IMR-90 (cell line): ENCODE data around the gene C1orf159. TPM values are rescaled to one million over a fixed set of nuclear protein-coding genes. Genes with fewer than 3 reads are reported as not detected.

Experiments used
- ATAC-seq: fragments of 200-7000 bp; cut with Tn5 transposase; 2 replicates; pipeline ENCODE4 v1.9.1; 2020; ENCODE audit warnings: low read depth, mild to moderate bottlenecking, moderate library complexity
- BruUV-seq: library from RNA; stranded (reverse); fragments of 400-500 nt; replicated peaks from 2 replicates; lab custom pipeline; 2021; lab: Mats Ljungman, UMichigan
- CTCF ChIA-PET: fragments of 300-600 bp; formaldehyde crosslinking; extraction: SDS; loops from one replicate; lab custom pipeline; 2021; ENCODE audit warnings: antibody characterized with exemption; lab: Yijun Ruan, JAX
- POLR2A ChIA-PET: fragments of 300-600 bp; sonication (Branson Sonifier 250); formaldehyde crosslinking; loops from one replicate; lab custom pipeline; 2022; ENCODE audit warnings: antibody characterized with exemption; ENCODE audit not compliant: unreplicated experiment; lab: Charles Lee
- DNase-seq: peaks from one replicate; pipeline ENCODE4 v3.0.0; 2013
- H2AFZ ChIP-seq: replicated peaks from 2 replicates; pipeline ENCODE3; 2013; ENCODE audit warnings: low read length, mild to moderate bottlenecking; ENCODE audit not compliant: poor library complexity
- H2AK5ac ChIP-seq: 2 replicates; pipeline ENCODE4 v1.6.1; 2013; ENCODE audit warnings: low read depth, low read length, inconsistent platforms
- H2AK9ac ChIP-seq: replicated peaks from 2 replicates; pipeline ENCODE3; 2013; ENCODE audit warnings: mild to moderate bottlenecking, low read depth, low read length, moderate library complexity; ENCODE audit not compliant: poor library complexity
- H2BK120ac ChIP-seq: 2 replicates; pipeline ENCODE4 v1.6.1; 2013; ENCODE audit warnings: low read depth, low read length, inconsistent platforms
- H2BK15ac ChIP-seq: 3 replicates; pipeline ENCODE4 v1.6.1; 2013; ENCODE audit warnings: low read depth, low read length, inconsistent platforms
- H2BK20ac ChIP-seq: 2 replicates; pipeline ENCODE4 v1.6.1; 2013; ENCODE audit warnings: low read depth, mild to moderate bottlenecking, inconsistent platforms, low read length, moderate library complexity
- H2BK5ac ChIP-seq: 2 replicates; pipeline ENCODE4 v1.6.1; 2013; ENCODE audit warnings: mild to moderate bottlenecking, low read depth, low read length, inconsistent platforms; ENCODE audit not compliant: poor library complexity, severe bottlenecking
- H3K14ac ChIP-seq: replicated peaks from 2 replicates; pipeline ENCODE4 v1.6.1; 2013; ENCODE audit warnings: low read depth, low read length, inconsistent platforms
- H3K18ac ChIP-seq: 2 replicates; pipeline ENCODE4 v1.6.1; 2013; ENCODE audit warnings: low read depth, low read length, control low read depth
- H3K23ac ChIP-seq: 2 replicates; pipeline ENCODE4 v1.6.1; 2013; ENCODE audit warnings: low read depth, low read length, inconsistent platforms
- H3K27ac ChIP-seq: 2 replicates; pipeline ENCODE4 v1.5.1; 2013; ENCODE audit warnings: mild to moderate bottlenecking, control low read depth, low read length; ENCODE audit not compliant: insufficient read depth
- H3K27me3 ChIP-seq: 2 replicates; pipeline ENCODE4 v1.6.1; 2013; ENCODE audit warnings: low read length; ENCODE audit not compliant: control insufficient read depth, insufficient read depth
- H3K36me3 ChIP-seq: 2 replicates; pipeline ENCODE4 v1.6.1; 2013; ENCODE audit warnings: low read length, mixed read lengths; ENCODE audit not compliant: control insufficient read depth, insufficient read depth
- H3K4ac ChIP-seq: 2 replicates; pipeline ENCODE4 v1.6.1; 2013; ENCODE audit warnings: low read depth, low read length, inconsistent platforms
- H3K4me1 ChIP-seq: 2 replicates; pipeline ENCODE4 v1.6.1; 2013; ENCODE audit warnings: low read length, mixed read lengths; ENCODE audit not compliant: control insufficient read depth, insufficient read depth
- H3K4me2 ChIP-seq: 2 replicates; pipeline ENCODE4 v1.6.1; 2013; ENCODE audit warnings: low read depth, mild to moderate bottlenecking, control low read depth, low read length, moderate library complexity
- H3K4me3 ChIP-seq: 2 replicates; pipeline ENCODE4 v1.5.1; 2013; ENCODE audit warnings: low read depth, mild to moderate bottlenecking, control low read depth, low read length, moderate library complexity; ENCODE audit not compliant: insufficient read depth
- H3K56ac ChIP-seq: 2 replicates; pipeline ENCODE4 v1.6.1; 2013; ENCODE audit warnings: low read length, inconsistent platforms; ENCODE audit not compliant: insufficient read depth; ENCODE audit errors: extremely low read depth
- H3K79me1 ChIP-seq, 2 experiments: 2 replicates each; pipeline ENCODE4 v1.6.1; 2013; ENCODE audit warnings: low read length in 2 of 2, inconsistent platforms in 1 of 2, low read depth in 1 of 2
- H3K9ac ChIP-seq: 2 replicates; pipeline ENCODE4 v1.6.1; 2013; ENCODE audit warnings: low read depth, low read length, control low read depth
- H3K9me1 ChIP-seq: 2 replicates; pipeline ENCODE4 v1.6.1; 2013; ENCODE audit warnings: low read length, inconsistent platforms; ENCODE audit not compliant: insufficient read depth
- H3K9me3 ChIP-seq: 2 replicates; pipeline ENCODE4 v1.6.1; 2013; ENCODE audit warnings: low read length; ENCODE audit not compliant: control insufficient read depth, insufficient read depth
- H4K20me1 ChIP-seq: 2 replicates; pipeline ENCODE4 v1.6.1; 2013; ENCODE audit warnings: low read length, inconsistent platforms; ENCODE audit not compliant: insufficient read depth
- H4K5ac ChIP-seq: 2 replicates; pipeline ENCODE4 v1.6.1; 2013; ENCODE audit warnings: mild to moderate bottlenecking, low read depth, low read length, control low read depth
- H4K8ac ChIP-seq, 2 experiments: 2 replicates each; pipeline ENCODE4 v1.6.1; 2013; ENCODE audit warnings: low read depth in 2 of 2, low read length in 2 of 2, control low read depth in 1 of 2, inconsistent platforms in 1 of 2
- H4K91ac ChIP-seq: 2 replicates; pipeline ENCODE4 v1.6.1; 2013; ENCODE audit warnings: low read depth, low read length, inconsistent platforms; ENCODE audit not compliant: insufficient read depth
- FOS ChIP-seq: fragments of 150-350 bp; IDR thresholded peaks from 2 replicates; pipeline ENCODE4 v1.6.1; 2016; ENCODE audit warnings: low read depth, low read length
- MAFK ChIP-seq: IDR thresholded peaks from 2 replicates; pipeline ENCODE4 v1.6.1; 2012; ENCODE audit warnings: low read depth, low read length, improper control_type of control experiment
- NFE2L2 ChIP-seq: fragments of 150-350 bp; IDR thresholded peaks from 2 replicates; pipeline ENCODE4 v1.6.1; 2016; ENCODE audit warnings: low read depth, mild to moderate bottlenecking, low read length
- WGBS, 2 experiments: methylation state at CpG; one replicate each; pipeline versions ENCODE4 v1.1.5 to v1.1.7; 2013; ENCODE audit warnings: missing lambda C conversion rate in 2 of 2; ENCODE audit not compliant: insufficient read length in 1 of 2; ENCODE audit errors: extremely low coverage in 2 of 2; 5-methylcytosine and 5-hydroxymethylcytosine counted together
- dilution Hi-C: fragments of 300-500 bp; cut with HindIII; formaldehyde crosslinking; loops from one replicate; pipeline ENCODE4 v1.14.3; 2018; ENCODE audit warnings: low sequenced_read_pairs; ENCODE audit not compliant: unreplicated experiment
- in situ Hi-C: fragments of 300-500 bp; cut with MboI; formaldehyde crosslinking; loops from 3 replicates; pipeline ENCODE4 v1.14.3; 2019; ENCODE audit warnings: low sequenced_read_pairs, inconsistent platforms, mixed read lengths
- intact Hi-C: fragments of 100-400 bp; cut with micrococcal nuclease; formaldehyde crosslinking; loops from 2 replicates; pipeline ENCODE4 v1.10.0; 2022
- polyA plus RNA-seq, 3 experiments: library from polyadenylated mRNA; depleted of rRNA; stranded (reverse); fragments of >200 nt; gene quantifications; 2 replicates each; pipeline ENCODE4 v1.2.3, GENCODE V29; 2012; ENCODE audit warnings: low replicate concordance in 1 of 3
- total RNA-seq: library from RNA; depleted of rRNA; stranded (reverse); fragments of >200 nt; gene quantifications from 2 replicates; pipeline ENCODE4 v1.2.3, GENCODE V29; 2012
- TF ChIP-seq, protein P1 (sequence below): conservative IDR thresholded peaks from 2 replicates; pipeline ENCODE4 v1.5.1; 2012; ENCODE audit warnings: mild to moderate bottlenecking, low read depth, low read length, improper control_type of control experiment

Gene C1orf159
- total and polyA plus RNA-seq, 2 of the 4 experiments (the other 2 are of a cell fraction) = 2.9 to 12.6 TPM

GRCh38 chr1:1041873-1042272 is 74.0 kb downstream of the C1orf159 start:
- H2BK120ac ChIP-seq = no peak overlapping the region
- no peak overlapping the region for H3K14ac ChIP-seq
- no peak overlapping the region for H2BK20ac ChIP-seq
- H2BK5ac ChIP-seq = no peak overlapping the region
- no peak overlapping the region for H3K56ac ChIP-seq
- no peaks in the 10 kb centered on the region for H3K27me3 ChIP-seq
- H3K27ac ChIP-seq = no peak overlapping the region
- intact Hi-C loops (loop anchor here (2.0 kb wide), 1 partner anchor 29 kb away; the partner anchor contains the start of gene ISG15), dilution Hi-C loops (no loop called here), in situ Hi-C loops (no loop called here)
- DNase-seq = no peak
- no peak overlapping the region for H3K18ac ChIP-seq
- ATAC-seq = no peak
- no peak overlapping the region for H4K5ac ChIP-seq
- H3K79me1 ChIP-seq = peaks cover 7 to 31% of the 10 kb centered on the region in 2 experiments
- peaks cover 50% of the 10 kb centered on the region for H3K36me3 ChIP-seq
- H3K4me2 ChIP-seq = no peak overlapping the region
- BruUV-seq = no TSS peak
- no peak overlapping the region for H2BK15ac ChIP-seq
- WGBS, 2 experiments = 99% methylated on average over 18 of the region's 25 CpGs; no CpG with 5 or more reads in 1 of the 2 experiments
- H3K9ac ChIP-seq = no peak overlapping the region
- 0 out of 2 replicates have a peak, but pooled peaks cover 5% of the 10 kb centered on the region for H3K9me1 ChIP-seq
- H3K23ac ChIP-seq = no peak overlapping the region
- ChIA-PET POLR2A (no interaction called here), CTCF (no interaction called here)
- no peak overlapping the region for H2AK5ac ChIP-seq
- no peak overlapping the region for H3K4ac ChIP-seq
- no peak overlapping the region for H4K8ac ChIP-seq
- H4K20me1 ChIP-seq = peaks cover 49% of the 10 kb centered on the region
- no peak overlapping the region for H3K4me3 ChIP-seq
- no peak overlapping the region for H2AK9ac ChIP-seq
- peaks cover 7% of the 10 kb centered on the region for H3K4me1 ChIP-seq
- H3K9me3 ChIP-seq = no peaks in the 10 kb centered on the region
- TF ChIP-seq, protein P1, sequence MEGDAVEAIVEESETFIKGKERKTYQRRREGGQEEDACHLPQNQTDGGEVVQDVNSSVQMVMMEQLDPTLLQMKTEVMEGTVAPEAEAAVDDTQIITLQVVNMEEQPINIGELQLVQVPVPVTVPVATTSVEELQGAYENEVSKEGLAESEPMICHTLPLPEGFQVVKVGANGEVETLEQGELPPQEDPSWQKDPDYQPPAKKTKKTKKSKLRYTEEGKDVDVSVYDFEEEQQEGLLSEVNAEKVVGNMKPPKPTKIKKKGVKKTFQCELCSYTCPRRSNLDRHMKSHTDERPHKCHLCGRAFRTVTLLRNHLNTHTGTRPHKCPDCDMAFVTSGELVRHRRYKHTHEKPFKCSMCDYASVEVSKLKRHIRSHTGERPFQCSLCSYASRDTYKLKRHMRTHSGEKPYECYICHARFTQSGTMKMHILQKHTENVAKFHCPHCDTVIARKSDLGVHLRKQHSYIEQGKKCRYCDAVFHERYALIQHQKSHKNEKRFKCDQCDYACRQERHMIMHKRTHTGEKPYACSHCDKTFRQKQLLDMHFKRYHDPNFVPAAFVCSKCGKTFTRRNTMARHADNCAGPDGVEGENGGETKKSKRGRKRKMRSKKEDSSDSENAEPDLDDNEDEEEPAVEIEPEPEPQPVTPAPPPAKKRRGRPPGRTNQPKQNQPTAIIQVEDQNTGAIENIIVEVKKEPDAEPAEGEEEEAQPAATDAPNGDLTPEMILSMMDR = no peak
- TF ChIP-seq FOS (no peak), MAFK (no peak), NFE2L2 (no peak)
- no peak overlapping the region for H2AFZ ChIP-seq
- no peak overlapping the region for H4K91ac ChIP-seq
